Stimulated activated CD8-positive, alpha-beta memory T cell treated with anti-CD3 and anti-CD28 coated beads, Interleukin-2, amount 100 ng/mL, for 1 hour (primary cell): Measurements from ENCODE around the gene CHST11.

Experiments used
- DNase-seq, 2 donors: peaks; one replicate each; pipeline ENCODE4 v3.0.0-alpha.2; 2020; ENCODE audit warnings: low read depth in 2 of 2

CHST11 gene

DNA sequence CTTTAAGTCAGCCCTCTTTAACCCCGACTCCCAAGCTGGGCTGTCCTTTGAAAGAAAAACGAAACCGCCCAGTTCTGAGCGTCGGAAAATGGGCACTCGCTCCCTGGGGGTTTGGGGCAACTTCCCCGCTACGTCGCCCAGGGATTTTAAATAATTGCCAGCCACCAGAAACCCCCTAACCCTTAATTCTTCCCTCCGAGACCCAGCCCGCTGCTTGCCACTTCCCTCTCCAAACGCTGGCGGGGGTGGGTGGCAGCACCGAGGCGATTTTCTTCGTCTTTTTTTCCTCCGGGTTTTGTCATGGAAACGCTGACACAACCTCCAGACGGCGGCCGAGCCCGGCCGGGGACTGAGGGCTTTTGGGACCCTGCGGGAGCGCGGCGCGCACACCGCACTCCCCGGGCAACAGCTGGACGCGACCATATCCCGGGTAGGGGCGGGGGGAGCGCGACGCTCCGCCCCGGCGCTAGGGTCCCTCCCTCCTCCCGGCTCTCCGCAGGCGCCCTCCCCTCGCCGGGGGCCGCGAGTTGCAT lies at the start of gene CHST11:
TSS of gene CHST11 (plus strand) at position 532 of the 533 bp plus-strand sequence.
- peak; percentile 55 to 60 for DNase-seq

- no peak for DNase-seq
Observed at GRCh38 chr12:104407438-104407837, 49.3 kb upstream of the CHST11 start.

DNA sequence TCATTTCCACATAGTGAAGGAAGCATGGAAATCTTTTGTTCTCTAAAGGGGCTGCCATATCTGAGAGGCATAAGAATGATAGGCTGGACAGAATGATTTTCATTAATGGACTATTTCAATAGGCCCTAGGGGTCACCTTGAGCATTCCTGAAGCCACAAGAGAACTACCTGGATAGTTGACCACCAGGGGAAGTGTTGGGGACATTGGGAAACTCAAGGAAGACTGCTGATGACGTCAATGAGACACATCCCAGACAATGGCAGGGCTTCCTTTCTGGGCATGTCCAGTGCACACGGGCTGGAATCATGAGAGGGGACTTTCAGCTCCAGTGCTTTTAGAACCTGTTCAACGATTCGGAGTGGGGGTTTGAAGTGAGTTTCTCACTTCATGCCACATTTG lies 48.8 kb upstream of the CHST11 start:
- DNase-seq: no peak

DNA sequence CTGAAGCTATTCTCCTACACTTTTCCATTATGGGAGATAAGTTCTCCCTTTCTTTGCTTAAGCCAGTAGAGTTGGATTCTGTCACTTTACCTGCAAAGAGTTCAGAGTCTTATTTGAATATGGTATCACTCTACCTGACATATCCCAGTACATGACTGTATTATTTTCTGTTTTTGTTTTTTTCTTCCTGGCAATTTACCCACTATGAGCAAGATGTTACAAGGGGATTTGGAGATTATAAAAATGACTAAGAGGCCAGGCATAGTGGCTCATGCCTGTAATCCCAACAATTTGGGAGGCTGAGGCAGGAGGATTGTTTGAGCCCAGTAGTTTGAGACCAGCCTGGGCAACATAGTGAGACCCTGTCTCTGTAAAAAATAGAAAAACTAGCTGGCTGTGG lies 46.4 kb upstream of the CHST11 start:
- no peak for DNase-seq

DNA sequence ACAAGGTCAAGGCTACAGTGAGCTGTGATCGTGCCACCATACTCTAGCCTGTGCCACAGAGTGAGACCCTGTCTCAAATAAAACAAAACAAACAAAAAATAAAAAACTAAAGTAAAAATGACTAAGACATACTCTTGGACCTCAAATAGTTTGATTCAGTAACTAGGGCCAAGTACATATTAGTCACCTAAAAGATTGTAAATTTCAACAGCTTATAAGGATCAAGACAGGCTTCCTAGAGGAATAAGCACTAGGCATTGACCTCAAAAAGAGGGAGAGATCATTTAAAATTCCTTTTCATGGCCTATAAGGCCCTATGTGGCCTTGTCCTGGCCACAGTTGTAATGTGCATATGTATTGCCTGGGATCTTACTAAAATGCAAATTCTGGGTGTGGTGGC lies 46.0 kb upstream of the CHST11 start:
- DNase-seq: no peak

- no peak for DNase-seq
Observed at GRCh38 chr12:104411826-104412641, 44.7 kb upstream of the CHST11 start.

GRCh38 chr12:104412681-104413080 lies 44.1 kb upstream of the CHST11 start:
- DNase-seq: no peak

DNA sequence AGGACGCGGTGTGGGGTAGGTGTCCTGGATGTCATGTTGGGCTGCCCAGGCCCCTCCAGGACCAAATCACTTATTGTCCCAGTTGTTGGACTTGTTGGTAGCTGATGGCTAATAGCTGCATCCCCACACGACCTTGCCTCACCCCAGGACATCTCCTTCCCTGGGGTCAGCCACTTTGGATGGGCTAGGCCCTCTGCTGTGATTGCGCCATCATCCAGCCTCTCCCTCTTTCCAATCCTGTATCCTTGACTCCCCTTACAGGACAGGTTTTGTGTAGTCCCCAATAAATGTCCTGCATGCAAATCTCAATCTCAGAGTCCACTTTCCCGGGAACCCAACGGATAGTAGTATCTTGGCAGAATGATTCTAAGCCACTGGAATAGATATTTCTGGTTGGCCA lies 43.4 kb upstream of the CHST11 start:
- no peak for DNase-seq

GRCh38 chr12:104414581-104415341 lies 42.0 kb upstream of the CHST11 start:
- DNase-seq: no peak

- DNase-seq: no peak
Observed at GRCh38 chr12:104415342-104415980, 41.3 kb upstream of the CHST11 start.

- no peak for DNase-seq
Observed at GRCh38 chr12:104416136-104416535, 40.6 kb upstream of the CHST11 start.

DNA sequence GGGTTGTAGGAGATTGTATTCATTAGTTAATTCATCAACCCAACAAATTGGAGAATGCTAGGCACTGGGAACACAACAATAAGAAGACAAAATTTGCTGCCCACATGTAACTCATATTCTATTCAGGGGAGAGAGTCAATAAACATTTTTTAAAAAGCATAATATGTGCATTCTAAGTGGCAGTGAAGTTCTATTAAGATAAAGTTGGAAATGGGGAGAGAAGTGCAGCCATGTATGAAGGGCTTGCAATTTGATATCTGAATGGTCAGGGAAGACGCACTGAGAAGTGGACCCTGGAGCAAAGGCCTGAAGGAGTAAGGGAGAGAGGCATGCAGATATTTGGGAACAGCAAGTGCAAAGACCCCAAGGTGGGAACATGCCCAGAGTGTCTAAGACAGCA lies 40.2 kb upstream of the CHST11 start:
- DNase-seq: no peak

GRCh38 chr12:104419717-104420116 lies 37.0 kb upstream of the CHST11 start:
- DNase-seq: no peak

DNA sequence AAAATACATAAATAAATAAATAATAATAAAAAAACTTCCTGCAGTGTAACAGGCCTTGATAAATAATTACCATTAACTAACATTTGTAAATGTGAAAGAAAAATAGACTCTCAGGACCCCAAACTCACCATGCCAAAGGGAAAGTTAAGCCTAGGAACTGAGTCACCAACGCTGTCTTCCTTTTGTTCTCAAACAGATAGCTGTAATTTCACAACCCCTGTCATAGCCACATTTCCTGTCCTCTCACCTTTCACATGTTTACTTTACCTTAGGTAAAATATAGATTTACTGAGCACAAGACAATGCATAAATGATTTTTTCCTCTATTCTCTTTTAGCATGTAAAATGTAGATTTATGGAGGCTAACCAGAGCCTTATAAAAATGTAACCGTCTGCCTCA lies 35.9 kb upstream of the CHST11 start:
- DNase-seq: no peak

DNA sequence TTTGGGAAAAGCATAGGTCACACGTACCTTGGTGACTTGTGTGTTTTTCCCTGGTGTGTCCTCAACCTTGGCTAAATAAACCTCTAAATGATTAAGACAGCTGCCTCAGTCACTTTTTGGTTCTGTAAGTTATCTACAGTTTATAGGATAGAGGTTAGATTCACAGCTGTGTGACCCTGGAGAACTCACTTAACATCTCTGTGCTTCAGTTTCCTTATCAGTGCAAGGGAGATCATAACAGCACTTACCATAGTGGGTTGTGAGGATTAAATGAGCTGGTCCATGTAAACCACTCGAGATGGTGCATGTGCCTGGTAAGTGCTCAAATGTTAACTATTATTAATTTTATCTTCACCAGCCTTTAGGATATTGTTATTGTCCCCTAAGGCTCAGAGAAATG lies 35.4 kb upstream of the CHST11 start:
- DNase-seq: no peak

GRCh38 chr12:104422441-104422840 lies 34.3 kb upstream of the CHST11 start:
- DNase-seq: no peak

DNA sequence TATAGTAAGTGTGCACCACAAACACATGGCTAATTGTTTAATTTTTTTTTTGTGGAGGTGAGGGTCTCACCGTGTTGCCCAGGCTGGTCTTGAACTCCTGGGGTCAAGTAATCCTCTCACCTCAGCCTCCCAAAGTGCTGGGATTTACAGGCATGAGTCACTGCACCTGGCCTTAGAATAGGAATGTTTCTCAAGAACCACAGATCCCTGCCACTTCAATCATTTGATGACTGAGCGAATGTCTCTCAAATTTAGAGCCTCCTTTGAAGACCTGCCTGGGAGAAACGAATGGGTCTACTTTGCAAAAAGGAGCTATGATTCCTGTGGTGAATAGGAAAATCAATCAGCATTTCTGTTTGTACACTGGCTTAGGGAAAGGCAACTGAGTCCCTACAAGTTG lies 33.5 kb upstream of the CHST11 start:
- no peak for DNase-seq

- DNase-seq: no peak
Observed at GRCh38 chr12:104423809-104424208, 32.9 kb upstream of the CHST11 start.

DNA sequence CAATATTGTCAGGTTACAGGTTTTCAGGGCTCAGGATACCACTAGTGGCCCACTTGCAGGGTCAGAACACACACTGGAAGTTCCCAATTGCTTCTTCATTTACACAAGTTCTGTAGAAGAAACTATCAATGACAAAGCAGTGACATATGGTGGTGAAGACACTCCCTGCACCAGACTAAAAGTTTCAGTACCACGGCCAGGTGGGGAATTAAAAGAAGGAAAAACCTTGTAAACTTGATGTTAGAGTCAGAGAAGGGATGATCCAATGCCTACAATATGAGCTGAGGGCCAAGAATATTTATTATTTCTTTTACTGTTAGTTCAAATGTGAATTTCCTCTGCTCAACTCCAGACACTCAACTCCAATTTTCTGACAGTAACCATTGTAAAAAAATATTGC lies 31.8 kb upstream of the CHST11 start:
- no peak for DNase-seq

DNA sequence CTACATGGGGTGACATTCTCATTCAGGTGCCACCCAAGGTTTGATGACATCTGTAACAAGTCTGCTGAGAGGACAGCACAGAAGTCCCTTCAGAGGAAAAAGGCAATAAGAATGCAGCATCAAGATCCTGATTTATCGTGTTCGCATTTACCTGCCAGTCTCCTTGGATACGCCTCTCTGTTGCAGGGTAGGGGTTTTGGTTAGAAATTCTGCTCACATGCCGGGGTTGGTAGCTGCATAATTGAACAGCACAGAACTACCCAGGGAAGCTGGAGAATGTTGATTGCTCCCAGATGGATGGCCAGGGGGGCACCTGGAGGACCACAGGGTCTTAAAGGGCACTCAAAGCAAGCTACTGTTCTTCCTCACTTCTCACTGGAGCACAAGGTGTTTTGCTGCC lies 31.1 kb upstream of the CHST11 start:
- DNase-seq: no peak

- DNase-seq: no peak
Observed at GRCh38 chr12:104426926-104427546, 29.7 kb upstream of the CHST11 start.

DNA sequence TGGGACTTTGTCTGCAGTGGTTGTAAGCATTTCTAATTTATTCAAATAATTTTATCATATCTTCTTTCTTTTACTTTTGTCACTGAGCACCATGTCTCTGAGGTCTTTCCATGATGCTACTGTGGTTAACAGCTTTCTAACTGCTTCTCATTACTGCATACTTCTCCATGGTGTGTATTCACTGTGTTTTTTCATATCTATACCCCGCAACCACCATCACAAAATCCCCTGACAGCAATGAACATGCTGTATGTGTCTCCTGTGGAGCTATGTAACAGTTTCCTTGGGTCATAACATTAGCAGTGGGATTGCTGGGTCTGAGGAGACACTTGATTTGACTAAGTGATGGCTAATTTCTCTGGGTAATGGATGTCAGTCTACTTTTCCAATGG lies 29.2 kb upstream of the CHST11 start:
- no peak for DNase-seq
